ENCODE data around the gene MYO16.

- TF ChIP-seq CTCF (conservative IDR thresholded peaks at IDR 0.05; ENCODE audit: low read depth, low read length), result no peak
- no peak for TF ChIP-seq EZH2 (IDR thresholded peaks at IDR 0.05; ENCODE audit: borderline replicate concordance, low read depth, low read length, poor library complexity, severe bottlenecking)
Measured at GRCh38 chr13:108858676-108859075, 229.3 kb downstream of the MYO16 start.
